ENCODE measurements around the gene RARA.
"Not testable (repeated sequence)": the region's sequence is repeated elsewhere in the genome, so short reads cannot be mapped to it uniquely, and the experiment has no call there.

RARA gene

GRCh38 chr17:40355804-40356758, 47.1 kb downstream of the RARA start:
- no peak for DNase-seq (ENCODE audit: extremely low read depth in 1 of 2, low read depth in 1 of 2)

- DNase-seq (ENCODE audit: extremely low read depth in 1 of 2, low read depth in 1 of 2): no peak
These were observed 48.3 kb downstream of the RARA start for GRCh38 chr17:40356990-40357881.

- DNase-seq (ENCODE audit: extremely low read depth in 1 of 2, low read depth in 1 of 2): peak; percentile 69 to 77
These were observed 49.5 kb downstream of the RARA start for GRCh38 chr17:40358323-40359038.

- no peak for DNase-seq (ENCODE audit: extremely low read depth in 1 of 2, low read depth in 1 of 2)
These were observed 51.1 kb downstream of the RARA start for GRCh38 chr17:40360091-40360490.

GRCh38 chr17:40361063-40361924, 52.3 kb downstream of the RARA start:
- DNase-seq (ENCODE audit: extremely low read depth in 1 of 2, low read depth in 1 of 2): no peak

GRCh38 chr17:40361925-40362695, 53.1 kb downstream of the RARA start:
- DNase-seq (ENCODE audit: extremely low read depth in 1 of 2, low read depth in 1 of 2): no peak

GRCh38 chr17:40362696-40363110, 53.7 kb downstream of the RARA start:
- peak; percentile 69 to 79 for DNase-seq (ENCODE audit: extremely low read depth in 1 of 2, low read depth in 1 of 2)

- no peak for DNase-seq (ENCODE audit: extremely low read depth in 1 of 2, low read depth in 1 of 2)
These were observed 54.3 kb downstream of the RARA start for GRCh38 chr17:40363111-40363827.

GRCh38 chr17:40364121-40364861, 55.3 kb downstream of the RARA start, which contains the start of gene GJD3:
Gene GJD3, minus strand, starts transcription at chr17:40364737. Its CDS starts 922 bp downstream, at chr17:40363815.
- DNase-seq (ENCODE audit: extremely low read depth in 1 of 2, low read depth in 1 of 2): no peak

- no peak for DNase-seq (ENCODE audit: extremely low read depth in 1 of 2, low read depth in 1 of 2)
These were observed 55.9 kb downstream of the RARA start for GRCh38 chr17:40364906-40365305.

GRCh38 chr17:40366076-40366860, 57.3 kb downstream of the RARA start:
- no peak for DNase-seq (ENCODE audit: extremely low read depth in 1 of 2, low read depth in 1 of 2)

- DNase-seq (ENCODE audit: extremely low read depth in 1 of 2, low read depth in 1 of 2): no peak
These were observed 58.0 kb downstream of the RARA start for GRCh38 chr17:40366861-40367518.

- DNase-seq (ENCODE audit: extremely low read depth in 1 of 2, low read depth in 1 of 2): not testable (repeated sequence)
These were observed 58.7 kb downstream of the RARA start for GRCh38 chr17:40367728-40368127.

GRCh38 chr17:40369923-40370322, 60.9 kb downstream of the RARA start:
- DNase-seq (ENCODE audit: extremely low read depth in 1 of 2, low read depth in 1 of 2): no peak

GRCh38 chr17:40371261-40371929, 62.4 kb downstream of the RARA start:
- peak in 1 of 2 donors; percentile 44 for DNase-seq (ENCODE audit: extremely low read depth in 1 of 2, low read depth in 1 of 2)

GRCh38 chr17:40372031-40372430, 63.1 kb downstream of the RARA start:
- no peak for DNase-seq (ENCODE audit: extremely low read depth in 1 of 2, low read depth in 1 of 2)
